Heart left ventricle (tissue), 16 donors: Measurements from ENCODE around the gene BLTP2. TPM values are rescaled to one million over a fixed set of nuclear protein-coding genes. Genes with fewer than 3 reads are reported as not detected.

Experiments
- ATAC-seq, 4 donors: fragments of 200-7000 bp; cut with Tn5 transposase; one replicate each; pipeline ENCODE4 v1.9.1; 2020 to 2022; ENCODE audit warnings: moderate library complexity in 4 of 4, mild to moderate bottlenecking in 3 of 4, moderate number of reproducible peaks in 1 of 4
- DNase-seq, 5 donors: peaks; one replicate each; pipeline ENCODE4 v3.0.0-alpha.2; 2020
- H3K27ac ChIP-seq, 12 donors: fragments of 200-600 bp; sonication (generic) in 4 of 12; one replicate each; pipeline versions ENCODE4 v1.5.0 to v1.8.0; 2016 to 2022; ENCODE audit warnings: mild to moderate bottlenecking in 2 of 12
- H3K27me3 ChIP-seq, 9 donors: fragments of 200-600 bp; sonication (generic) in 2 of 9; one replicate each; pipeline versions ENCODE4 v1.5.1 to v1.8.0; 2016 to 2022; ENCODE audit warnings: mild to moderate bottlenecking in 3 of 9
- H3K36me3 ChIP-seq, 9 donors: fragments of 200-600 bp; sonication (generic) in 2 of 9; one replicate each; pipeline versions ENCODE4 v1.5.0 to v1.8.0; 2018 to 2022; ENCODE audit warnings: mild to moderate bottlenecking in 2 of 9
- H3K4me1 ChIP-seq, 12 donors: fragments of 200-600 bp; sonication (generic) in 4 of 12; one replicate each; pipeline versions ENCODE4 v1.5.0 to v1.8.0; 2016 to 2022; ENCODE audit warnings: mild to moderate bottlenecking in 3 of 12
- H3K4me3 ChIP-seq, 12 donors: fragments of 200-600 bp; sonication (generic) in 4 of 12; one replicate each; pipeline versions ENCODE4 v1.5.0 to v1.8.0; 2017 to 2022; ENCODE audit warnings: mild to moderate bottlenecking in 9 of 12, moderate library complexity in 4 of 12
- H3K9me3 ChIP-seq, 12 donors: fragments of 200-600 bp; sonication (generic) in 4 of 12; one replicate each; pipeline versions ENCODE4 v1.5.0 to v1.8.0; 2016 to 2022; ENCODE audit warnings: mild to moderate bottlenecking in 1 of 12
- POLR2A ChIP-seq, 2 donors: fragments of 450-650 bp; IDR thresholded peaks; one replicate each; pipeline ENCODE4 v1.6.1; 2017; ENCODE audit warnings: antibody characterized with exemption in 2 of 2, mild to moderate bottlenecking in 2 of 2, moderate library complexity in 2 of 2
- WGBS, 4 donors: extraction: QIAGEN DNeasy Blood & Tissue Kit in 2 of 4; methylation state at CpG; one replicate each; pipeline versions ENCODE4 v1.1.5 to v1.1.7; 2013 to 2018; 5-methylcytosine and 5-hydroxymethylcytosine counted together
- intact Hi-C, 10 donors: fragments of 100-400 bp; cut with DNase I; formaldehyde crosslinking; loops; one replicate each; pipeline versions ENCODE4 v1.11.1 to v1.14.2; 2022
- polyA plus RNA-seq, 2 donors: library from polyadenylated mRNA; stranded (reverse); fragments of 200-250 nt; gene quantifications; one replicate each; pipeline ENCODE4 v1.2.3, GENCODE V29; 2013
- total RNA-seq, 9 donors: library from RNA; depleted of rRNA in 2 of 9; stranded (reverse); fragments of >200 nt in 2 of 9; fragmentation: NEBNext Ultra II Directional in 3 of 9; extraction: Animal tissue kit (Norgen Biotek cat#: 25700) in 3 of 9; gene quantifications; one replicate each; pipeline versions ENCODE4 v1.1.0 to v1.2.4, GENCODE V29; 2016 to 2023
- TF ChIP-seq, protein P1 (sequence below), 12 donors: fragments of 200-600 bp; sonication (generic) in 4 of 12; IDR thresholded peaks; one replicate each; pipeline versions ENCODE4 v1.5.0 to v1.8.0; 2018 to 2022; ENCODE audit warnings: antibody characterized with exemption in 12 of 12, mild to moderate bottlenecking in 5 of 12
- donor health status: ischemic (EF 13 %, LVEDD 7.1; RV severe dilation, severe dysfunction).
- donor health status: healthy with polysubstance abuse.
- donor health status: DM: no; HTN: yes; CAD: no.
- donor health status: DM: no; HTN: no; CAD: no.
- donor health status: ischemic (EF 25% LVEDD 6.9; RV normal size, moderate dysfunction).
- donor health status: ischemic (EF 25% LVEDD 5.7; RV mildly dilated, moderate dysfunction).
- donor health status: healthy.
- donor health status: DM: yes; HTN: yes; CAD: no.
- donor health status: ischemic (EF 35%, LVEDD 5.7; RV mildly dilated, moderate dysfunction).
- donor health status: nonischemic (EF 11% LVEDD 7.7; RV severe dilation, severe dysfunction).
- donor health status: DM: yes; HTN: yes; CAD: no.
- donor health status: PGD.
- donor health status: ischemic (EF 29% LVEDD 5.4; RV normal size, mild dysfunction).
- donor health status: nonischemic (EF 23%, LVEDD 6.1; RV moderate dilation, normal function).

BLTP2 gene
- total and polyA plus RNA-seq, 11 donors, result 19.8 to 116 (median 74.0) TPM

DNA sequence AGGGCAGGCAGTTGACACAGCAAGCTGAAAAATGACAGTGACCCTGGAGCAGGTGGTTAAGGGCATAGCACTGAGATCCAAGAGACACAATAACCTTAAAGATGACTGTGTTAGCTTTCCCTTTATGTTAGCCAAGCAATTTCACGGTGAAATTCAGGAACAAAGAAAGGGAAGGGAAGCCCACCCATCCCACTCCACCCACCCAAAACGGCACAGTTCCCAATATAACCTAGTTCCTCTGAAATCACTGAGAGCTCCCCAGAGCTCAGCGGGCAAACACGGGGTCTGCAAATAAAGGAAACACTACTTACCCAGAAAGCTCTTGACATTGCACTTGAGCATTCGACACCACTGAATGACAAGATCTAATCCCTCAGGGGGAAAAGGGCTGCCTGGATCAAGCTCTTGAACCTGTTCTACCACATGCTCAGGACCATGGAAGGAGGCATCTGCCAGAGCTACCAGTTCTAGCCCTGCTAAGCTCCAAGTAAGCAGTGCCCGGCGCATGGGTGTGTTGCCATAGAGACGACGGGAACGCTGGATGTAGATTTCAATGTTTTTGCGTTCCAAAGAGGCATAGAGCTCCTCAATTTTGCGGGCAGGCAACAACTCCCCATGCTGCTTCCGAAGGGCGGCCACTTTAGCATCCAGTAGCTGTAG is 10.6 kb downstream of the BLTP2 start:
- TF ChIP-seq, protein P1, sequence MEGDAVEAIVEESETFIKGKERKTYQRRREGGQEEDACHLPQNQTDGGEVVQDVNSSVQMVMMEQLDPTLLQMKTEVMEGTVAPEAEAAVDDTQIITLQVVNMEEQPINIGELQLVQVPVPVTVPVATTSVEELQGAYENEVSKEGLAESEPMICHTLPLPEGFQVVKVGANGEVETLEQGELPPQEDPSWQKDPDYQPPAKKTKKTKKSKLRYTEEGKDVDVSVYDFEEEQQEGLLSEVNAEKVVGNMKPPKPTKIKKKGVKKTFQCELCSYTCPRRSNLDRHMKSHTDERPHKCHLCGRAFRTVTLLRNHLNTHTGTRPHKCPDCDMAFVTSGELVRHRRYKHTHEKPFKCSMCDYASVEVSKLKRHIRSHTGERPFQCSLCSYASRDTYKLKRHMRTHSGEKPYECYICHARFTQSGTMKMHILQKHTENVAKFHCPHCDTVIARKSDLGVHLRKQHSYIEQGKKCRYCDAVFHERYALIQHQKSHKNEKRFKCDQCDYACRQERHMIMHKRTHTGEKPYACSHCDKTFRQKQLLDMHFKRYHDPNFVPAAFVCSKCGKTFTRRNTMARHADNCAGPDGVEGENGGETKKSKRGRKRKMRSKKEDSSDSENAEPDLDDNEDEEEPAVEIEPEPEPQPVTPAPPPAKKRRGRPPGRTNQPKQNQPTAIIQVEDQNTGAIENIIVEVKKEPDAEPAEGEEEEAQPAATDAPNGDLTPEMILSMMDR (IDR thresholded peaks at IDR 0.05), result no peak
- no peak for TF ChIP-seq POLR2A (IDR thresholded peaks at IDR 0.05)
- intact Hi-C loops, result no loop called here
- DNase-seq (no peak), ATAC-seq (no peak)
- no peaks in the 10 kb centered on the region for H3K9me3 ChIP-seq
- H3K27me3 ChIP-seq, result no peaks in the 10 kb centered on the region
- H3K27ac ChIP-seq, result no peak overlapping the region
- H3K4me1 ChIP-seq, result no peaks in the 10 kb centered on the region
- no peak overlapping the region for H3K4me3 ChIP-seq
- peaks cover 0 to 100% (median 100%) of the 10 kb centered on the region in 9 donors for H3K36me3 ChIP-seq
- WGBS, 4 donors, result 84 to 89% (median 86%) methylated on average over 12 to 14 of the region's 14 CpGs

DNA sequence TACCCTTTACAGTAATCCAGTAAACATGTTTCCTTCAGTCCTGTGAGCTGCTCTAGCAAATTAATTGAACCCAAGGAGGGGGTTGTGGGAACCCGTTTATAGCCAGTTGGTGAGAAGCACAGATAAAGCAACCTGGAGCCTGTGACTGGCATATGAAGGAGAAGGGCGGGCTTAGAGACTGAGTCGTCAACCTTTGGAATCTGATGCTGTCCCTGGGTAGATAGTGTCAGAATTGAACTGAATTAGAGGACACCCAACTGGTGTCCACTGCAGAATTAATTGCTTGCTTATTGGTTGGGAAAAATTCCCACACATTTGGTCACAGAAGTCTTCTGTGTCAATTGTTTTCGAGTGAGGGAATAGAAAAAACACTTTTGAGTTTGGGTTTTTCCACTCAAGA is 18.1 kb downstream of the BLTP2 start:
- Histone ChIP-seq H3K27ac (no peak overlapping the region), H3K4me3 (no peak overlapping the region), H3K4me1 (peaks cover 0 to 16% (median 0%) of the 10 kb centered on the region in 12 donors), H3K36me3 (peaks cover 2 to 99% (median 93%) of the 10 kb centered on the region in 9 donors), H3K9me3 (no peaks in the 10 kb centered on the region), H3K27me3 (no peaks in the 10 kb centered on the region)
- DNase-seq, result no peak
- 88 to 96% (median 90%) methylated on average over 4 of the region's 4 CpGs for WGBS, 4 donors
- ATAC-seq, result no peak
- intact Hi-C loops, result no loop called here
- TF ChIP-seq POLR2A (IDR thresholded peaks at IDR 0.05), result no peak
- TF ChIP-seq, protein P1 (IDR thresholded peaks at IDR 0.05), result no peak

DNA sequence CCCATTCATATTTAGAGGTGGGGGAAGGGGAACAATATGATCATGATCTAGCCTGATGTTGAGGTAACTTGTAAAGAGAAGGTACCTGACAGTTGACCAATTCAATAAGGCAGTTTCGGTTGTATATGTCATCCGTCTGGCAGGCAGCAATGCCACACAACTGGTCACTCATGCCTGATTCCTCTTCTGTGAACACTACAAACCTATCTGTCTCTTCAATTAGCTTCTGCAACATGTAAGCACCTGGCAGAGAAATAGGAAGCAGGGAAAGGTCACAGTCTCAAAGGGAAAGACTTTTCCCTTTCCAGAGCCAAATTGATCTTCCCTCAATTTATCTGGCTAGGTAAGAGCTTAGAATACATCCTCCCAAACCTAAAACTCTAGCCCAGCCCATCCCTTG is 20.8 kb downstream of the BLTP2 start:
- H3K36me3 ChIP-seq, result peaks cover 2 to 99% (median 93%) of the 10 kb centered on the region in 9 donors
- TF ChIP-seq POLR2A (IDR thresholded peaks at IDR 0.05), result no peak
- TF ChIP-seq, protein P1 (IDR thresholded peaks at IDR 0.05), result no peak
- DNase-seq (no peak), ATAC-seq (peak in 2 of 4 donors; percentile 32 to 41)
- H3K27ac ChIP-seq, result peak overlapping the region in 8 of 12 donors; percentile 4 to 64 (median 27)
- no peak overlapping the region for H3K4me3 ChIP-seq
- intact Hi-C loops, result no loop called here
- WGBS, 4 donors, result 81 to 93% (median 86%) methylated on average over 2 of the region's 2 CpGs
- peaks cover 0 to 16% (median 0%) of the 10 kb centered on the region in 12 donors for H3K4me1 ChIP-seq
- H3K27me3 ChIP-seq, result no peaks in the 10 kb centered on the region
- H3K9me3 ChIP-seq, result no peaks in the 10 kb centered on the region

DNA sequence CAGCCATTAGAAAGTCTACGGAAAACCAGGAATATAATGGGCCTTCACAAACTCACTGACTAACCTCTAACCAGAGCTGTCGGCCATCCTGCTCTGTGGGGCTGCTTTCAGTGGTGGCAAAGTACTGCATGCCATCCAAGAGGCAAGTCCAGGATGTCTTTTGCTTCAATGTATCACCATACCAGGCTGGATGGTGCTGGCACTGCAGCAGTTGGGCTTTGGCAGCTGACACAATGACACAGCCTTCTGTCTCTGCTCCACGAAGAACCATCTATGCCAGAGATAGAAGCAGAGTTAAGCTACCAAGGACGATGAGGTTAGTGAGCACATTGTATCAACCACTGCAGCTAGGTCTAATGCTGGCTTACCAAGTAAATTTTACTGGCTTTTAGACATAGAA is 21.3 kb downstream of the BLTP2 start:
- intact Hi-C loops, result no loop called here
- WGBS, 4 donors, result 72 to 84% (median 79%) methylated on average over 4 of the region's 4 CpGs
- Histone ChIP-seq H3K4me1 (peaks cover 0 to 16% (median 0%) of the 10 kb centered on the region in 12 donors), H3K27ac (peak overlapping the region in 8 of 12 donors; percentile 4 to 64 (median 27)), H3K27me3 (no peaks in the 10 kb centered on the region), H3K9me3 (no peaks in the 10 kb centered on the region), H3K4me3 (no peak overlapping the region), H3K36me3 (peaks cover 2 to 99% (median 93%) of the 10 kb centered on the region in 9 donors)
- ATAC-seq (peak; percentile 79 to 87 (median 82)), DNase-seq (peak in 2 of 5 donors; percentile 33 to 43)
- TF ChIP-seq POLR2A (IDR thresholded peaks at IDR 0.05), result no peak
- TF ChIP-seq, protein P1 (IDR thresholded peaks at IDR 0.05), result no peak
